ENCODE data around the gene TP53AIP1.

The TP53AIP1 gene

DNA sequence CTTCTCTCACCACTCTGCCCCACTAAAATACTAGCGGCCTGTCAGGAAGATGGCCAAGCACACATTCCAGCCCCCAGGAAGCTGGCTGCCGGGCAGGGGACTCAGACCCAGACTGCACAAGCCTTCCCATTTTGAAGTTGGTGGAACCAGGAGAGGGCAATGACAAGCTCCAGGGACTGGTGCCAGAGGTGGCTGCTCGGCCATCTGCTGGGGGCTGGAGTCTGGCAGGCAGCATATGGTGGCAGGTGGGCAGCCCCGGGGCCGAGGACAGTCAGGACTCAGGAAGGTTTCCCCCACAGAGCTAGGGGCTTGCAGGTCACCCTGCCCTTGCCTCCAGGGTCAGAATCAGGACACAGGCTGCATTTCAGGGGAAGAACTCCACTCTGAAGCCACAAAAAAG lies 28.9 kb downstream of the TP53AIP1 start:
- TF ChIP-seq, protein P1, sequence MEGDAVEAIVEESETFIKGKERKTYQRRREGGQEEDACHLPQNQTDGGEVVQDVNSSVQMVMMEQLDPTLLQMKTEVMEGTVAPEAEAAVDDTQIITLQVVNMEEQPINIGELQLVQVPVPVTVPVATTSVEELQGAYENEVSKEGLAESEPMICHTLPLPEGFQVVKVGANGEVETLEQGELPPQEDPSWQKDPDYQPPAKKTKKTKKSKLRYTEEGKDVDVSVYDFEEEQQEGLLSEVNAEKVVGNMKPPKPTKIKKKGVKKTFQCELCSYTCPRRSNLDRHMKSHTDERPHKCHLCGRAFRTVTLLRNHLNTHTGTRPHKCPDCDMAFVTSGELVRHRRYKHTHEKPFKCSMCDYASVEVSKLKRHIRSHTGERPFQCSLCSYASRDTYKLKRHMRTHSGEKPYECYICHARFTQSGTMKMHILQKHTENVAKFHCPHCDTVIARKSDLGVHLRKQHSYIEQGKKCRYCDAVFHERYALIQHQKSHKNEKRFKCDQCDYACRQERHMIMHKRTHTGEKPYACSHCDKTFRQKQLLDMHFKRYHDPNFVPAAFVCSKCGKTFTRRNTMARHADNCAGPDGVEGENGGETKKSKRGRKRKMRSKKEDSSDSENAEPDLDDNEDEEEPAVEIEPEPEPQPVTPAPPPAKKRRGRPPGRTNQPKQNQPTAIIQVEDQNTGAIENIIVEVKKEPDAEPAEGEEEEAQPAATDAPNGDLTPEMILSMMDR (IDR thresholded peaks at IDR 0.05; ENCODE audit: control extremely low read depth, extremely low read depth, low read depth, missing control alignments), result no peak
- ChIA-PET POLR2A (no interaction called here), CTCF (interaction anchor here (1.6 to 1.7 kb wide), 2 partner anchors 10 to 29 kb away, joined by 4 to 8 read pairs; no protein-coding TSS in a partner anchor)
- no peak for DNase-seq (ENCODE audit: extremely low spot score)

DNA sequence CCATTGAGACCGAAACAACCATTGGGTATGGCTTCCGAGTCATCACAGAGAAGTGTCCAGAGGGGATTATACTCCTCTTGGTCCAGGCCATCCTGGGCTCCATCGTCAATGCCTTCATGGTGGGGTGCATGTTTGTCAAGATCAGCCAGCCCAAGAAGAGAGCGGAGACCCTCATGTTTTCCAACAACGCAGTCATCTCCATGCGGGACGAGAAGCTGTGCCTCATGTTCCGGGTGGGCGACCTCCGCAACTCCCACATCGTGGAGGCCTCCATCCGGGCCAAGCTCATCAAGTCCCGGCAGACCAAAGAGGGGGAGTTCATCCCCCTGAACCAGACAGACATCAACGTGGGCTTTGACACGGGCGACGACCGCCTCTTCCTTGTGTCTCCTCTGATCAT lies 31.0 kb downstream of the TP53AIP1 start:
- CTCF ChIA-PET, result no interaction called here

DNA sequence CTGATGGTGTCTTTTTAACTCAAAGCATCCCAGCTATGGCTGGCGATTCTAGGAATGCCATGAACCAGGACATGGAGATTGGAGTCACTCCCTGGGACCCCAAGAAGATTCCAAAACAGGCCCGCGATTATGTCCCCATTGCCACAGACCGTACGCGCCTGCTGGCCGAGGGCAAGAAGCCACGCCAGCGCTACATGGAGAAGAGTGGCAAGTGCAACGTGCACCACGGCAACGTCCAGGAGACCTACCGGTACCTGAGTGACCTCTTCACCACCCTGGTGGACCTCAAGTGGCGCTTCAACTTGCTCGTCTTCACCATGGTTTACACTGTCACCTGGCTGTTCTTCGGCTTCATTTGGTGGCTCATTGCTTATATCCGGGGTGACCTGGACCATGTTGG lies 31.4 kb downstream of the TP53AIP1 start:
- TF ChIP-seq, protein P1 (IDR thresholded peaks at IDR 0.05; ENCODE audit: control extremely low read depth, extremely low read depth, low read depth, missing control alignments), result no peak
- DNase-seq (ENCODE audit: extremely low spot score), result no peak
- CTCF ChIA-PET, result no interaction called here
- POLR2A ChIA-PET, result no interaction called here

More for the DNA sequence above, 31.0 kb downstream of the TP53AIP1 start:
- POLR2A ChIA-PET, result no interaction called here
- no peak for DNase-seq (ENCODE audit: extremely low spot score)
- TF ChIP-seq, protein P1 (IDR thresholded peaks at IDR 0.05; ENCODE audit: control extremely low read depth, extremely low read depth, low read depth, missing control alignments), result no peak

DNA sequence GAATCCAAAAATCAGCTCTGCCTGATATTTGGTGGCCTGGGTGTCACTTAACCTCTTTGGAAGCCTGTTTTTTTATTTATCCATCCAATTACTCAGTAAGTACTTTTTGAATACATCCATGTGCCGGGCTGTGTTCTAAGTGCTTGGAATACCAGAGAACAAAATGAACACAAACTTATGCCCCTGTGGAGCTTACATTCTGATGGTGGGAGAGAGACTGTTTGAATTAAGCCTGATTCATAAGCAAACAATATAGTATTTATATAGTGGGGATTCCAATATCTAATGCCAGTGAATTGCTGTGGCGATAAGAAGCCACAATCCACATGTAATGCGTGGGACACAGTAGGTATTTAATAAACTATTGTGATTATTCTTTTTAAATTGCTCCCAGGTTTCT lies 32.1 kb downstream of the TP53AIP1 start:
- ChIA-PET CTCF (interaction anchor here (1.3 kb wide), 1 partner anchor 46 kb away, joined by 5 read pairs; no protein-coding TSS in a partner anchor), POLR2A (no interaction called here)
- DNase-seq (ENCODE audit: extremely low spot score), result no peak
- TF ChIP-seq, protein P1 (IDR thresholded peaks at IDR 0.05; ENCODE audit: control extremely low read depth, extremely low read depth, low read depth, missing control alignments), result no peak

DNA sequence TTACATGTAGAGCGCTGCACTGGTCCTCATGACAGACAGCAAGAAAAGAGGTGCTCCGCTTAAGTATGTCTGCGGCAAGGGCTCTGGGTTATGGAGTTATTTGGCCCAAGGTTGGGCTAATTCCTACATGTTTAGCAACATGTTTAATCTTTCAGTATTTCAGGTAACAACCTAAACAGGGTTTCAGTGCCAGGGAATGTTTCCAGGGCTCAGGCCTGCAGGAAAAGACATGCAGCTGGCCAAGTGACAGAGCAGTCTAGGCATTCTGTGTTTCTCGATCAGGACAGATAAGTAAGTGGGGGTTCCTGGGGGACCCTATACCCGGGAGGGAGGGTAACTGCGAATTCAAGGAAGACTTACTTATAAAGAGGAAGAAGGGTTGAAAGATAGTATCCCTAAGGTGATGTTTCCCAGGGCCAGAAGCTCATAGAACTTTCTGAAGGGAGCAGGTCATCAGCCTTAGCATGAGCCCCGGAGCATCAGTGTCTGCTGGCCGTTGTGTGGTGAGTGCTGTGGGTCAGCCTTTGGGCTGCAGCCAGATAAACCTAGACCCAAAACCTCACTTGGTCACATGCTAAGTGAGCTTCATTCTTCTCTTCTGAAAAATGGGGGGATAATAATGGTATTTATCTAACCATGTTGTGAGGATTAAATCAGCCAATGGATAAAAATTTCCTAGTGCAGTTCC lies 33.1 kb downstream of the TP53AIP1 start:
- no peak for DNase-seq (ENCODE audit: extremely low spot score)
- ChIA-PET CTCF (interaction anchor here (1.3 to 1.8 kb wide), 2 partner anchors 24 to 47 kb away, joined by 5 to 6 read pairs; no protein-coding TSS in a partner anchor), POLR2A (no interaction called here)
- TF ChIP-seq, protein P1 (IDR thresholded peaks at IDR 0.05; ENCODE audit: control extremely low read depth, extremely low read depth, low read depth, missing control alignments), result no peak

DNA sequence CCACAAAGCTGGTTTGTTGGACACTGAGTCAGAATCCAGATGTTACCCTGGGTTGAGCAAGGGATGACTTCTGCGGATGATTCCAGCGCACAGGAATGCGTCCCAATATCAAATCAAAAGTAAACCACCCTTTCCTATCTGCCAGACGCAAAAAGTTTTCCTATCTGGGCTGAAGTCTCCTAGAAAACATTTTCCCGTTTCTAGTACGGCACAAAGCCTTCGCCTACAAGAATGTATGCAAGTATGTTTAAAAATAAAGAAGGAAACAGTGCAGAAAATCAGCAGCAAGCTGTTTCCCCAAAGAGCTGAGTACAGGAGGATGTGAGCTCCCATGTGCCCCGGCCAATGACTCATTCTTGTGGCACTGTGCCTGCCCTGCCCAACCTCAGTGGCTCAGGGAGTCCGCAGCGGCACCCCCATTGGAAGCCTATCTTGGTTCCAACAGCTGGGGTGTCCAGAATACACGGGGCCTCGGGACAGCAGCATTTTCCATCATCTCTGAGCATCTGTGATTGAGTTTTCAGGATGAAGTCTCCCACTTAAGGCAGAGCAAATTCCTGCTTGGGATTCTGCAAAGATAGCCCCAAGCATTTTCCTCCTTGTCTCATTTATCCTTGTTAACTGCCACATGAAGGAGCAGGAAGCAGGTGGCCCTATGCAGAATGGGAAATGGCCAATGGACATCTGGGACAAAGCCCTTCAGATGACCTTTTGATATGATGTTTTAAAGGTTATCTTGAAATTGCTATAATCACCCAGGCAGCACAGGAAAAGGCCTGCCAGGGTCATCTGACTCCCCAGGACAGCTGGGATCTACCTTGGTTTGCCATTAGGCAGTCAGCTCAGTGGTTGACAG lies 34.1 kb downstream of the TP53AIP1 start:
- no peak for DNase-seq (ENCODE audit: extremely low spot score)
- TF ChIP-seq, protein P1 (IDR thresholded peaks at IDR 0.05; ENCODE audit: control extremely low read depth, extremely low read depth, low read depth, missing control alignments), result no peak
- CTCF ChIA-PET, result interaction anchor here (1.0 to 1.8 kb wide), 3 partner anchors 23 to 48 kb away, joined by 3 to 6 read pairs (median 3); no protein-coding TSS in a partner anchor
- POLR2A ChIA-PET, result no interaction called here

All from GM10248 (cell line).